Mesodermal cell (in vitro differentiated cells): ENCODE results near the gene UBALD1.
A peak's percentile ranks its signal among the peaks of the same experiment; 100 is the strongest.

Experiments used
- H3K27ac ChIP-seq: 2 replicates; pipeline ENCODE4 v1.7.0; 2013; ENCODE audit warnings: mild to moderate bottlenecking, low read depth, low read length, moderate library complexity; ENCODE audit not compliant: severe bottlenecking
- H3K36me3 ChIP-seq: 2 replicates; pipeline ENCODE4 v1.7.1; 2013; ENCODE audit warnings: mild to moderate bottlenecking, low read length, moderate library complexity; ENCODE audit not compliant: control insufficient read depth, insufficient read depth
- H3K4me1 ChIP-seq: one replicate; pipeline ENCODE4 v1.7.1; 2013; ENCODE audit warnings: mild to moderate bottlenecking, low read length; ENCODE audit not compliant: insufficient read depth, control insufficient read depth, poor library complexity, severe bottlenecking
- H3K4me3 ChIP-seq: 2 replicates; pipeline ENCODE4 v1.7.0; 2013; ENCODE audit warnings: low read length, control low read depth, mild to moderate bottlenecking; ENCODE audit not compliant: insufficient read depth, poor library complexity, severe bottlenecking; ENCODE audit errors: extremely low read depth
- H3K9me3 ChIP-seq: 2 replicates; pipeline ENCODE4 v1.7.1; 2013; ENCODE audit warnings: mild to moderate bottlenecking, low read length, moderate library complexity; ENCODE audit not compliant: control insufficient read depth
- WGBS, 2 experiments: methylation state at CpG; one replicate each; pipeline ENCODE4 v1.1.5; 2013; ENCODE audit warnings: missing lambda C conversion rate in 2 of 2; ENCODE audit not compliant: insufficient coverage in 2 of 2; 5-methylcytosine and 5-hydroxymethylcytosine counted together

The UBALD1 gene

GRCh38 chr16:4641306-4641687 is 26.6 kb upstream of the UBALD1 start:
- no peaks in the 10 kb centered on the region for H3K9me3 ChIP-seq
- H3K27ac ChIP-seq: no peak overlapping the region
- H3K4me3 ChIP-seq: no peak overlapping the region
- 95 to 97% methylated on average over 2 to 3 of the region's 5 CpGs for WGBS, 2 experiments
- H3K4me1 ChIP-seq: no peaks in the 10 kb centered on the region
- H3K36me3 ChIP-seq: peaks cover 38% of the 10 kb centered on the region

DNA sequence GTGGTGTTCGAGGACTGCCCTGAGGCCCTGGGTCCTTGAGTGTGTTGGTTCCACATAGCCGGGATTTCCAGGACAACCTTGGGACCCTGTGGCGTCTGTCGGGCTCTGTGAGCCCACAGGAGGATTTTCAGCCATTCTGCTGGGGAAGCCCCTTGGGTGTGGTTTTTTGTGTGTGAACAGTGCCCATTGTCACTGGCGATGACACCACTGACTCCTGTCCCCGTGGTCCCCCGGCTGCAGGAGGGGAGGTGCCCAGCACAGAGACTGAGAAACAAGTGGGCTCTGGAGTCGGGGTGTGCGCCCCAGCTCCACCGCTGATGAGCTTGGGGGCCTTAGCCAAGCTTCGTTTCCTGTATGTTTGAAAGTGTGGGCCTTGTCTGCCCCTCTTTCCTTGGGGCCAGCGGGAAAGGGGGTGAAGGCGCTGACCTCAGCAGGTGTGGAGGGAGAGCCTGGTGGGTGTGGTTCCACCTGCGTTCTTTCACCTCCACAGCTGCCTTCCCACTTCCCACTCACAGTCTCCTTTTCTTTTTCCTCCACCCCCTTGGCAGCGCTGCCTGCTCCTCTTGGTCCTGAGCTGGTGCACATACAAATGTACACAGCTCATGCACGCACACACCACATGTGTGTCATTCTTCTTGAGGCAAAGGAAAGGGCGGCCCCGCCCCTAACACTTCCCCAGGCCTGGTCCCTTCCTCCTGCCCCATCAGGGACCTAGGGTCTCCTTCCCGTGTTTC is 26.1 kb upstream of the UBALD1 start:
- no peaks in the 10 kb centered on the region for H3K4me1 ChIP-seq
- 92 to 94% methylated on average over 9 to 16 of the region's 19 CpGs for WGBS, 2 experiments
- H3K27ac ChIP-seq: no peak overlapping the region
- H3K9me3 ChIP-seq: no peaks in the 10 kb centered on the region
- no peak overlapping the region for H3K4me3 ChIP-seq
- peaks cover 35% of the 10 kb centered on the region for H3K36me3 ChIP-seq

DNA sequence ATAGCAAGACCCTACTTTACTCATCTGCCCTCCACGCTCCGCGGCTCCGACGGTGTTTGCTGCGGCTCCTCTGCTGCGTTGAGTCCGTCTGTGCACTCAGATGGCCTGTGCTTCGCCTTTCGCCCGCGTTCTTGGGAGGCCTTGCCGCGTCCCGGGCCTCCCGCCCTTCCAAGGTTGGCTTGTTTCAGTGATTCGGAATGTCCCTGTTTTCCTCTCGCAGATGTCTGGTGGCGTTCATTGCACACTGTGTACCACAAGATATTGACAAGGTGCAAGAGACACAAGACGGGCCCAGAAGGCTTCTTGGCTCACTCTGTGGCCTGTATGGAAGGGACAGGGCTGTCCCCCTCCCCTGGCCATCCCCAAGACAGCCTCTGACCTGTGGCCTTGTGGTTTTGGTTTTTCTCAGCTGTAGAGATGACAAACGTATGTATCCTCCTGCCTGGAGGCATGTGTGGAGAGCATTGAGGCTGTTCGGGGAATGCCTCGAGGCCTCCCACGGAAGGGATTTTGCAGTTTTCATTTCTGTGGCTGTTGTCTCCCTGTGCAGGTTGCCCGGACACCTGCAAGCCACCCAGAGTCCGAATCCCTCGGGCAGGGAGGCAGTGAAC is 25.3 kb upstream of the UBALD1 start:
- no peaks in the 10 kb centered on the region for H3K4me1 ChIP-seq
- 95 to 96% methylated on average over 27 of the region's 27 CpGs for WGBS, 2 experiments
- H3K27ac ChIP-seq: no peak overlapping the region
- no peak overlapping the region for H3K4me3 ChIP-seq
- H3K9me3 ChIP-seq: no peaks in the 10 kb centered on the region
- peaks cover 29% of the 10 kb centered on the region for H3K36me3 ChIP-seq

DNA sequence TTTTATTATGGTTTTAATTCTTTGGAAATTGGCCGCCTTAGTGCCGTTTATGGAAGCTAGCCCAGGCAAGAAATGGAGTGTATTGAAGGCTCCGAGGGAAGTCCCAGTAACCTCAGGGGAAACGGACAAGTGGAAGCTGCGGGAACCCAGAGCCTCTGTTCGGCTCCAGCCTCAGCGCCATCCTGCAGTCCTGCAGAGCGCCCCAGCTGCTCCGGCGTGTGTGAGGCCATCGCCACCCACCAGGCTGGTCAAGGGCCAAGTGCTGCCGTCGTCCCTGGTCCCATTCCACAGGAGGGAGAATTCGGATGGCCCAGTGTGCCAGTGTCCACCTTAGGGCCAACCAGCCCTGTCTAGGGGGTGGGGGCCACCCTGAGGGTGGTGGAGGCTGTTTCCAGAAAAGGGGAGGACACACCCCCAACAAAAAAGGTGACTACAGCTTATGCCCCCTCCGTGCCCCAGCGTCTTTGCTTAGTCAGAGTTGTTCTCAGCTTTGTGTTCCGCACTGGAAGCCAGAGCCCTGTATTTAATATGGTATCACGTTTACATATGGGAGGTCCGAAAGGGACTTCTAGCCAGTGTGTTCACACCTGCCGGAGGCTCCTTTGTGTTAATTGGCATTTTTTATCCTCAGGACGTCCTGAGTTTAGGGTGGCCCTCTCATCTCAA is 22.9 kb upstream of the UBALD1 start:
- H3K36me3 ChIP-seq: peaks cover 35% of the 10 kb centered on the region
- H3K4me1 ChIP-seq: no peaks in the 10 kb centered on the region
- H3K4me3 ChIP-seq: no peak overlapping the region
- no peak overlapping the region for H3K27ac ChIP-seq
- no peaks in the 10 kb centered on the region for H3K9me3 ChIP-seq
- WGBS, 2 experiments: 94 to 96% methylated on average over 18 of the region's 21 CpGs

DNA sequence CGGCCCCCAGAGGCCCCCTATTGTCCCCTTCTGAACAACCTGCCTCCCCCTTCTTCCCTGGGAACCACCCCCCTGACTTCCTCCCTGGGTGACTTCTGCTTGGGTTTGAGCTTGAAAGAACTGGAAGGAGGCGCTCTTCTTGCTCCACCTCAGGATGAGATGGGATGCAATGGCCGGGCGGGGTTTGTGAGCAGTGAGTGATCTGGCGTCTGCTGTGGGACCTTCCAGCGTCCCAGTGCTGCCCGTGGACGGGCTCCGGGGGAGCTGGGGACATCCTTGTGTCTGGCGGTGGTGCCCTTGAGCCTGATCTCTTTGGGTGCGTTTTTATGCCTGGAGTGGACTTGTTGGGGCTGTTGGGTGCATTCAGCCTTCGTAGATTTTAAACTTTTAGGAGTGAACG is 21.5 kb upstream of the UBALD1 start:
- WGBS, 2 experiments: 91 to 100% methylated on average over 11 to 12 of the region's 13 CpGs

DNA sequence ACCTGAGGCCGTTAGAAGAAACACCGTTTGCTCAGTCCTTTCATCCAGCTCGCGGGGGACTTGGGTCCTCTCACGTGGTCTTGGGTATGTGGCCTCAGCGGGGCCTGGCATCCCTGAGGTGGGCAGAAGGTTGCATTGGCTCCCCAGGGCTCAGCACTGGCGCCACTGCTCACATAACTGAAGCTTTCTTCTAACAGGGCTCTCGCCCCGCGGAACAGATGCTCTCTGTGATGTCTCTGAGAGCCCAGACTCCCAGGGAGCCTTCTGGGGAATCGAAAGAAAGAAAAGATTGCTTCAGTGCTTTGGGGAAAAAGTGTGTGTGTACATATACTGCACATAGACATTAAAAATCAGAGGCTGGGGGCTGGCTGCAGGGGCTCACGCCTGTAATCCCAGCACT is 20.1 kb upstream of the UBALD1 start:
- H3K4me1 ChIP-seq: no peaks in the 10 kb centered on the region
- peaks cover 48% of the 10 kb centered on the region for H3K36me3 ChIP-seq
- 96 to 98% methylated on average over 8 to 10 of the region's 12 CpGs for WGBS, 2 experiments
- H3K4me3 ChIP-seq: no peak overlapping the region
- no peak overlapping the region for H3K27ac ChIP-seq
- peaks cover 9% of the 10 kb centered on the region for H3K9me3 ChIP-seq

More for the DNA sequence above, 21.5 kb upstream of the UBALD1 start:
- H3K27ac ChIP-seq: no peak overlapping the region
- no peaks in the 10 kb centered on the region for H3K4me1 ChIP-seq
- H3K36me3 ChIP-seq: peaks cover 40% of the 10 kb centered on the region
- peaks cover 4% of the 10 kb centered on the region for H3K9me3 ChIP-seq
- H3K4me3 ChIP-seq: no peak overlapping the region

DNA sequence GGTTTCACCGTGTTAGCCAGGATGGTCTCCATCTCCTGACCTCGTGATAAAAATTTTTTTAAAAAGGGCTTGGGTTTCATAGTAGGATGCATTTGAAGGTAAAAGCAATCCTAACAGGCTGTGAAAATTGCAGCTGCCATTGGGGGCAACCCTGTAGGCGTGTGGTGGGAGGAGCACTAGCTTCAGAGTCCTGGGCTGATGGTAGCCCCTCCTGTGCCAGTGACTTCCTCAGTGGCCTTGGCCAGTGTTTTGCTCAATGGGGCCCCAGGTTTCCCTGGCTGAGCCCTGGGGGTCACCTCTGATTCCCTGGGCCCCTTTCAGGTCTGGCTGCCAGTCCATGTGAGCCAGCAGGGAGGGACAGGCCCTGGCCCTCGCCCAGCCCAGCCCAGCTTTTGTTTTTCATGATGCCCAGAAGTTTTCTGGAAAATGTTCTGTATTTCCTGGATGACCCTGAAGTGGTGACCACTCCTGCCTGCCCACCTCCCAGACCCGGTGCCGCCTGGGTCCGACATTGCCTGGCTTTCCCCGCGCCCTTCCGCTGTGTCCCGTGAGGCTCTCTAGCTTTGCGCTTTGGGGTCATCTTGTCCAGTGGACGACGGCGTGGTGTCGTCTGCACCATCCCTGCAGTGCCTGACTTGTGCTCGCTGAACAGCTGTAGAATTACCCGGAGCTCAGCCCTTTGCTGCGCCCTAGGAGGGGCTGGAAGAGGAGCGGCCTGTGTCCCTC is 19.4 kb upstream of the UBALD1 start:
- Histone ChIP-seq H3K9me3 (peaks cover 9% of the 10 kb centered on the region), H3K4me1 (no peaks in the 10 kb centered on the region), H3K36me3 (peaks cover 48% of the 10 kb centered on the region), H3K27ac (no peak overlapping the region), H3K4me3 (no peak overlapping the region)
- 96% methylated on average over 19 to 20 of the region's 20 CpGs for WGBS, 2 experiments

DNA sequence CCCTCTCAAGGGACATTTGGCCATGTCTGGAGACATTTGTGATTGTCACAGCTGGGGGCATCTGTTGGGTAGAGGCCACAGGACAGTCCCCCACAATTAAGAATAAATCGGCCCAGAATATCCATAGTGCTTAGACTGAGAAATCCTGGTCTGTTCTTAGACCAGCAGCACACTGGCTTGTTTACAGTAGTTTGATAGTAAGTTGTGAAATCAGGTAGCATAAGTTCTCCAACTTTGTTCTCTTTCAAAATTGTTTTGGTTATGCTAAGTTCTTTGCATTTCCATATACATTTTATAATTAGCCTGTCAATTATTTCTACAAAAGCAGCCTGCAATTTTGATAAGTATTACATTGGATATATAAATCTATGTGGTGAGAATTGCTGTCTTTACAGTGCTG is 16.8 kb upstream of the UBALD1 start:
- Histone ChIP-seq H3K4me1 (no peaks in the 10 kb centered on the region), H3K36me3 (peaks cover 49% of the 10 kb centered on the region), H3K9me3 (peaks cover 9% of the 10 kb centered on the region), H3K4me3 (no peak overlapping the region), H3K27ac (no peak overlapping the region)
- WGBS, 2 experiments: no CpG with 5 or more reads among the region's 1 CpG

DNA sequence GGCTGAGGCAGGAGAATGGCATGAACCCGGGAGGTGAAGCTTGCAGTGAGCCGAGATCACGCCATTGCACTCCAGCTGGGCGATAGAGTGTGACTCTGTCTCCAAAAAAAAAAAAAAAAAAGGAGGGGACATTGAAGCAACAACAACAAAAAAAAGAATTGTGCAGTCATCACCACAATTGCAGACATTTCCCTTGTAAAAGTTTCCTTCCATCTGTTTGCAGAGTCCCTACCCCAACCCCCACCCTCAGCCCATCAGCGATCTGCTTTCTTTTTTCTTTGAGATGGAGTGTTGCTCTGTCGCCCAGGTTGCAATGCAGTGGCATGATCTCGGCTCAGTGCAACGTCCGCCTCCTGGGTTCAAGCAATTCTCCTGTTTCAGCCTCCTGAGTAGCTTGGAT is 13.6 kb upstream of the UBALD1 start:
- WGBS, 2 experiments: 94 to 98% methylated on average over 7 to 8 of the region's 9 CpGs
- H3K9me3 ChIP-seq: peaks cover 9% of the 10 kb centered on the region

DNA sequence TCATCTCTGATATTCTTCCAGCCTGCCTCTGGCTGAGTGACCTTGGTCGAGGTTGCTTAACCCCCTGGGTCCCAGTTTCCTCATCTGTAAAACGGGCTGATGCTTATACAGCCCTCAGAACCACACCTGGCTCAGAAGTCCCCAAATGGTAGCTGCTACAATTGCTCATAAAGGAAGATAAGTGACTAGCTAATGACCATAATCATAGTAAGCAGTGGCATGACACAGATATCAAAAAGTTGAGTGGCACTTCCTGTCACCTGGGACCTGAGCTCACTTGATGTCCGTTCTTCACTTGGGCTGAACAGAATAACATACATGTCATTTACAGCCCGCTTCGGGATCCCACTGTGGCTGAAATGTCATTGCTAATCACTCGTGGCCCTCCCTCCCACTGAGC is 11.7 kb upstream of the UBALD1 start:
- Histone ChIP-seq H3K4me1 (no peaks in the 10 kb centered on the region), H3K9me3 (peaks cover 7% of the 10 kb centered on the region), H3K27ac (no peak overlapping the region), H3K36me3 (peaks cover 33% of the 10 kb centered on the region), H3K4me3 (peak overlapping the region; percentile 96)
- 80 to 82% methylated on average over 6 of the region's 6 CpGs for WGBS, 2 experiments

More for the DNA sequence above, 13.6 kb upstream of the UBALD1 start:
- no peak overlapping the region for H3K27ac ChIP-seq
- H3K4me1 ChIP-seq: no peaks in the 10 kb centered on the region
- peaks cover 36% of the 10 kb centered on the region for H3K36me3 ChIP-seq
- H3K4me3 ChIP-seq: no peak overlapping the region
